Measurements from ENCODE around the gene PIAS1.
"Not testable (repeated sequence)": the region's sequence is repeated elsewhere in the genome, so short reads cannot be mapped to it uniquely, and the experiment has no call there.

The PIAS1 gene

GRCh38 chr15:68129072-68129471 is 75.0 kb downstream of the PIAS1 start:
- DNase-seq: no peak

GRCh38 chr15:68130851-68131250 is 76.7 kb downstream of the PIAS1 start:
- no peak for DNase-seq

- DNase-seq: no peak
Measured at GRCh38 chr15:68137096-68137495, 83.0 kb downstream of the PIAS1 start.

GRCh38 chr15:68143129-68143528 is 89.0 kb downstream of the PIAS1 start:
- no peak for DNase-seq

- DNase-seq: no peak
Measured at GRCh38 chr15:68143785-68144184, 89.7 kb downstream of the PIAS1 start.

GRCh38 chr15:68145706-68146105 is 91.6 kb downstream of the PIAS1 start:
- no peak for DNase-seq

GRCh38 chr15:68148039-68148438 is 93.9 kb downstream of the PIAS1 start:
- DNase-seq: no peak

- DNase-seq: no peak
Measured at GRCh38 chr15:68149059-68149458, 94.9 kb downstream of the PIAS1 start.

- DNase-seq: no peak
Measured at GRCh38 chr15:68150187-68150586, 96.1 kb downstream of the PIAS1 start.

- no peak for DNase-seq
Measured at GRCh38 chr15:68151277-68151676, 97.2 kb downstream of the PIAS1 start.

- no peak for DNase-seq
Measured at GRCh38 chr15:68152342-68152741, 98.2 kb downstream of the PIAS1 start.

GRCh38 chr15:68154923-68155559 is 100.9 kb downstream of the PIAS1 start:
- peak; percentile 75 for DNase-seq

GRCh38 chr15:68157074-68157473 is 103.0 kb downstream of the PIAS1 start:
- no peak for DNase-seq

- DNase-seq: no peak
Measured at GRCh38 chr15:68158046-68158628, 104.0 kb downstream of the PIAS1 start.

- DNase-seq: no peak
Measured at GRCh38 chr15:68163191-68163590, 109.1 kb downstream of the PIAS1 start.

GRCh38 chr15:68166847-68167246 is 112.7 kb downstream of the PIAS1 start:
- DNase-seq: no peak

GRCh38 chr15:68172037-68172436 is 117.9 kb downstream of the PIAS1 start:
- DNase-seq: not testable (repeated sequence)

GRCh38 chr15:68173119-68173518 is 119.0 kb downstream of the PIAS1 start:
- no peak for DNase-seq

GRCh38 chr15:68175526-68175925 is 121.4 kb downstream of the PIAS1 start:
- DNase-seq: no peak

GRCh38 chr15:68176601-68177000 is 122.5 kb downstream of the PIAS1 start:
- DNase-seq: no peak

GRCh38 chr15:68177742-68178141 is 123.6 kb downstream of the PIAS1 start:
- no peak for DNase-seq

- no peak for DNase-seq
Measured at GRCh38 chr15:68183616-68184315, 129.7 kb downstream of the PIAS1 start.

GRCh38 chr15:68184616-68185480 is 130.7 kb downstream of the PIAS1 start:
- DNase-seq: no peak
